ENCODE measurements around the gene ASB8.

Gene ASB8

DNA sequence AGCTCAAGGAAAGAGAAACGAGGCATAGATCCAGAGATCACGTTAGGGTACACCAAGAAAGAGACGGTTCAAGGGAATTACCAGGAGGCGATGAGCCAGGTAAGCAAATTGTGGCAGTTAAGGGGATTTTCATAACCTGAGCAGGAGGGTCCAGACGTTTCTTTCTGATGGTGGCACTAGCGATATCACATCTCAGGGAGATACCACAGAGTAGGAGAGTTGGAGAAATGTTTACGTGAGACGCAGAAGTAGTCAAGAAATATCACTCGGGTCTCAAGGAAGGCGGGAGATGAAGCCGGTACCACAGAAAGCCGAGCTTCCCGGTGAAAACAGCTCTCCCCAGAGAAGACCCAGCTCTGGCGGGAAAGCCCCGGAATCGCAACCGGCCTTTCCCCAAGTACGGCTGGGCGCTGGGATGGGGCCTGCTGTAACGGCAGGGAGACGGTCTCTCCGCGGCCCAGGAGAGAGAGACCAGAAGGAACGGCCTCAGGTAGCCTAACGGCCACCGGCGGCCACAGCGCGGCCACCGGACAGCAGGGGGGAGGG is 51.9 kb downstream of the ASB8 start:
- TF ChIP-seq ESRRG (CRISPR knock-in tag; IDR thresholded peaks at IDR 0.05) = no peak
- no peak for TF ChIP-seq TOX (CRISPR knock-in tag; IDR thresholded peaks at IDR 0.05; ENCODE audit: borderline replicate concordance)
- TF ChIP-seq ZC3H10 (CRISPR knock-in tag; IDR thresholded peaks at IDR 0.05) = no peak
- no peak for TF ChIP-seq GLIS3 (CRISPR knock-in tag; IDR thresholded peaks at IDR 0.05)
- TF ChIP-seq, protein P1, sequence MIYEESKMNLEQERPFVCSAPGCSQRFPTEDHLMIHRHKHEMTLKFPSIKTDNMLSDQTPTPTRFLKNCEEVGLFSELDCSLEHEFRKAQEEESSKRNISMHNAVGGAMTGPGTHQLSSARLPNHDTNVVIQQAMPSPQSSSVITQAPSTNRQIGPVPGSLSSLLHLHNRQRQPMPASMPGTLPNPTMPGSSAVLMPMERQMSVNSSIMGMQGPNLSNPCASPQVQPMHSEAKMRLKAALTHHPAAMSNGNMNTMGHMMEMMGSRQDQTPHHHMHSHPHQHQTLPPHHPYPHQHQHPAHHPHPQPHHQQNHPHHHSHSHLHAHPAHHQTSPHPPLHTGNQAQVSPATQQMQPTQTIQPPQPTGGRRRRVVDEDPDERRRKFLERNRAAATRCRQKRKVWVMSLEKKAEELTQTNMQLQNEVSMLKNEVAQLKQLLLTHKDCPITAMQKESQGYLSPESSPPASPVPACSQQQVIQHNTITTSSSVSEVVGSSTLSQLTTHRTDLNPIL (CRISPR knock-in tag; IDR thresholded peaks at IDR 0.05; ENCODE audit: low read depth) = no peak
- TF ChIP-seq PPARA (CRISPR knock-in tag; IDR thresholded peaks at IDR 0.05; ENCODE audit: borderline replicate concordance) = no peak
- no peak for TF ChIP-seq CSDC2 (CRISPR knock-in tag; IDR thresholded peaks at IDR 0.05)
- peak; percentile 35 for ATAC-seq

DNA sequence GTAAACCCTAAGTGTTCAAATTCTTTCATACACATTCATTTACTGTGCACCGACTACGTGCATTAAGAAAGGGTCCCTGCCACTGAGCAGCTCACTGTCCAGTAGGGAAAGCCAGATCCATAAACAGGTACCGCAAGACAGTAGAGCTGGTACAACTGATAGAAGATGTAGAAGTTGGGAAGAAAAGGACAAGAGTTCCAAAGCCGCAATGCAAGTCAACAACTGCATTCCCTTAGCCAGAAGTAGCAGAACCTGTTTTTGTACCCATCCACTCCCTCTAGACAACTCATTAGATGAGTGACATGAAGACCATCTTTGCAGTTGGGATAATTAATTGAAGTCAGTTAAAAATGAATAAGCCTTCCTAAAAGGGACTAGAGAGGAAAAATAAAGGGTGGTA is 52.8 kb downstream of the ASB8 start:
- no peak for ATAC-seq

More for the DNA sequence above, 52.8 kb downstream of the ASB8 start:
- TF ChIP-seq ZNF8 (CRISPR knock-in tag; IDR thresholded peaks at IDR 0.05) (no peak), TOX (CRISPR knock-in tag; IDR thresholded peaks at IDR 0.05; ENCODE audit: borderline replicate concordance) (no peak), RARB (CRISPR knock-in tag; IDR thresholded peaks at IDR 0.05) (no peak), ESRRG (CRISPR knock-in tag; IDR thresholded peaks at IDR 0.05) (no peak), BACH2 (CRISPR knock-in tag; IDR thresholded peaks at IDR 0.05; ENCODE audit: borderline replicate concordance) (no peak)
